CD4-positive, alpha-beta T cell treated with Interleukin-2 at 100 ng/mL for 4 hours (primary cell): ENCODE data around the gene CLDN4.
"Not testable (repeated sequence)": the region's sequence is repeated elsewhere in the genome, so short reads cannot be mapped to it uniquely, and the experiment has no call there.

Experiments used
- DNase-seq: peaks from one replicate; pipeline ENCODE4 v3.0.0-alpha.2; 2020; ENCODE audit warnings: low spot score

Gene CLDN4

GRCh38 chr7:73830681-73831583, at the start of gene CLDN4:
CLDN4 (plus strand) TSS chr7:73830996; CDS start chr7:73831202, 206 bp downstream.
- DNase-seq, result no peak

- no peak for DNase-seq
Observed at GRCh38 chr7:73786588-73786987, 44.2 kb upstream of the CLDN4 start.

GRCh38 chr7:73787786-73788048, 43.1 kb upstream of the CLDN4 start:
- not testable (repeated sequence) for DNase-seq

GRCh38 chr7:73789051-73789450, 41.7 kb upstream of the CLDN4 start:
- DNase-seq, result no peak

GRCh38 chr7:73791170-73791690, 39.6 kb upstream of the CLDN4 start:
- DNase-seq, result not testable (repeated sequence)

- not testable (repeated sequence) for DNase-seq
Observed at GRCh38 chr7:73795188-73795587, 35.6 kb upstream of the CLDN4 start.

- DNase-seq, result not testable (repeated sequence)
Observed at GRCh38 chr7:73796656-73797055, 34.1 kb upstream of the CLDN4 start.

- not testable (repeated sequence) for DNase-seq
Observed at GRCh38 chr7:73797176-73797575, 33.6 kb upstream of the CLDN4 start.

- no peak for DNase-seq
Observed at GRCh38 chr7:73799282-73800141, 31.3 kb upstream of the CLDN4 start.

GRCh38 chr7:73801577-73801976, 29.2 kb upstream of the CLDN4 start:
- DNase-seq, result no peak

GRCh38 chr7:73802459-73802858, 28.3 kb upstream of the CLDN4 start:
- no peak for DNase-seq

- no peak for DNase-seq
Observed at GRCh38 chr7:73809467-73809951, 21.3 kb upstream of the CLDN4 start.

GRCh38 chr7:73810998-73811360, 19.8 kb upstream of the CLDN4 start:
- DNase-seq, result no peak

GRCh38 chr7:73811760-73812168, 19.0 kb upstream of the CLDN4 start:
- peak; percentile 54 for DNase-seq

- DNase-seq, result no peak
Observed at GRCh38 chr7:73812996-73813395, 17.8 kb upstream of the CLDN4 start.

- no peak for DNase-seq
Observed at GRCh38 chr7:73815436-73815835, 15.4 kb upstream of the CLDN4 start.

GRCh38 chr7:73817121-73817520, 13.7 kb upstream of the CLDN4 start:
- no peak for DNase-seq

GRCh38 chr7:73820013-73820412, 10.8 kb upstream of the CLDN4 start:
- DNase-seq, result no peak

- DNase-seq, result not testable (repeated sequence)
Observed at GRCh38 chr7:73821597-73822285, 9.1 kb upstream of the CLDN4 start.

GRCh38 chr7:73822319-73823173, 8.2 kb upstream of the CLDN4 start:
- DNase-seq, result no peak

GRCh38 chr7:73823257-73823656, 7.5 kb upstream of the CLDN4 start:
- no peak for DNase-seq
